IMR-90 (cell line): Measurements from ENCODE around the gene BCL2L11. TPM values are rescaled to one million over a fixed set of nuclear protein-coding genes. Genes with fewer than 3 reads are reported as not detected.

Source experiments
- ATAC-seq: fragments of 200-7000 bp; cut with Tn5 transposase; 2 replicates; pipeline ENCODE4 v1.9.1; 2020; ENCODE audit warnings: low read depth, mild to moderate bottlenecking, moderate library complexity
- BruUV-seq: library from RNA; stranded (reverse); fragments of 400-500 nt; replicated peaks from 2 replicates; lab custom pipeline; 2021; lab: Mats Ljungman, UMichigan
- CTCF ChIA-PET: fragments of 300-600 bp; formaldehyde crosslinking; extraction: SDS; loops from one replicate; lab custom pipeline; 2021; ENCODE audit warnings: antibody characterized with exemption; lab: Yijun Ruan, JAX
- POLR2A ChIA-PET: fragments of 300-600 bp; sonication (Branson Sonifier 250); formaldehyde crosslinking; loops from one replicate; lab custom pipeline; 2022; ENCODE audit warnings: antibody characterized with exemption; ENCODE audit not compliant: unreplicated experiment; lab: Charles Lee
- DNase-seq: peaks from one replicate; pipeline ENCODE4 v3.0.0; 2013
- H2AFZ ChIP-seq: replicated peaks from 2 replicates; pipeline ENCODE3; 2013; ENCODE audit warnings: low read length, mild to moderate bottlenecking; ENCODE audit not compliant: poor library complexity
- H2AK5ac ChIP-seq: 2 replicates; pipeline ENCODE4 v1.6.1; 2013; ENCODE audit warnings: low read depth, low read length, inconsistent platforms
- H2AK9ac ChIP-seq: replicated peaks from 2 replicates; pipeline ENCODE3; 2013; ENCODE audit warnings: mild to moderate bottlenecking, low read depth, low read length, moderate library complexity; ENCODE audit not compliant: poor library complexity
- H2BK120ac ChIP-seq: 2 replicates; pipeline ENCODE4 v1.6.1; 2013; ENCODE audit warnings: low read depth, low read length, inconsistent platforms
- H2BK15ac ChIP-seq: 3 replicates; pipeline ENCODE4 v1.6.1; 2013; ENCODE audit warnings: low read depth, low read length, inconsistent platforms
- H2BK20ac ChIP-seq: 2 replicates; pipeline ENCODE4 v1.6.1; 2013; ENCODE audit warnings: low read depth, mild to moderate bottlenecking, inconsistent platforms, low read length, moderate library complexity
- H2BK5ac ChIP-seq: 2 replicates; pipeline ENCODE4 v1.6.1; 2013; ENCODE audit warnings: mild to moderate bottlenecking, low read depth, low read length, inconsistent platforms; ENCODE audit not compliant: poor library complexity, severe bottlenecking
- H3K14ac ChIP-seq: replicated peaks from 2 replicates; pipeline ENCODE4 v1.6.1; 2013; ENCODE audit warnings: low read depth, low read length, inconsistent platforms
- H3K18ac ChIP-seq: 2 replicates; pipeline ENCODE4 v1.6.1; 2013; ENCODE audit warnings: low read depth, low read length, control low read depth
- H3K23ac ChIP-seq: 2 replicates; pipeline ENCODE4 v1.6.1; 2013; ENCODE audit warnings: low read depth, low read length, inconsistent platforms
- H3K27ac ChIP-seq: 2 replicates; pipeline ENCODE4 v1.5.1; 2013; ENCODE audit warnings: mild to moderate bottlenecking, control low read depth, low read length; ENCODE audit not compliant: insufficient read depth
- H3K27me3 ChIP-seq: 2 replicates; pipeline ENCODE4 v1.6.1; 2013; ENCODE audit warnings: low read length; ENCODE audit not compliant: control insufficient read depth, insufficient read depth
- H3K36me3 ChIP-seq: 2 replicates; pipeline ENCODE4 v1.6.1; 2013; ENCODE audit warnings: low read length, mixed read lengths; ENCODE audit not compliant: control insufficient read depth, insufficient read depth
- H3K4ac ChIP-seq: 2 replicates; pipeline ENCODE4 v1.6.1; 2013; ENCODE audit warnings: low read depth, low read length, inconsistent platforms
- H3K4me1 ChIP-seq: 2 replicates; pipeline ENCODE4 v1.6.1; 2013; ENCODE audit warnings: low read length, mixed read lengths; ENCODE audit not compliant: control insufficient read depth, insufficient read depth
- H3K4me2 ChIP-seq: 2 replicates; pipeline ENCODE4 v1.6.1; 2013; ENCODE audit warnings: low read depth, mild to moderate bottlenecking, control low read depth, low read length, moderate library complexity
- H3K4me3 ChIP-seq: 2 replicates; pipeline ENCODE4 v1.5.1; 2013; ENCODE audit warnings: low read depth, mild to moderate bottlenecking, control low read depth, low read length, moderate library complexity; ENCODE audit not compliant: insufficient read depth
- H3K56ac ChIP-seq: 2 replicates; pipeline ENCODE4 v1.6.1; 2013; ENCODE audit warnings: low read length, inconsistent platforms; ENCODE audit not compliant: insufficient read depth; ENCODE audit errors: extremely low read depth
- H3K79me1 ChIP-seq, 2 experiments: 2 replicates each; pipeline ENCODE4 v1.6.1; 2013; ENCODE audit warnings: low read length in 2 of 2, inconsistent platforms in 1 of 2, low read depth in 1 of 2
- H3K9ac ChIP-seq: 2 replicates; pipeline ENCODE4 v1.6.1; 2013; ENCODE audit warnings: low read depth, low read length, control low read depth
- H3K9me1 ChIP-seq: 2 replicates; pipeline ENCODE4 v1.6.1; 2013; ENCODE audit warnings: low read length, inconsistent platforms; ENCODE audit not compliant: insufficient read depth
- H3K9me3 ChIP-seq: 2 replicates; pipeline ENCODE4 v1.6.1; 2013; ENCODE audit warnings: low read length; ENCODE audit not compliant: control insufficient read depth, insufficient read depth
- H4K20me1 ChIP-seq: 2 replicates; pipeline ENCODE4 v1.6.1; 2013; ENCODE audit warnings: low read length, inconsistent platforms; ENCODE audit not compliant: insufficient read depth
- H4K5ac ChIP-seq: 2 replicates; pipeline ENCODE4 v1.6.1; 2013; ENCODE audit warnings: mild to moderate bottlenecking, low read depth, low read length, control low read depth
- H4K8ac ChIP-seq, 2 experiments: 2 replicates each; pipeline ENCODE4 v1.6.1; 2013; ENCODE audit warnings: low read depth in 2 of 2, low read length in 2 of 2, control low read depth in 1 of 2, inconsistent platforms in 1 of 2
- H4K91ac ChIP-seq: 2 replicates; pipeline ENCODE4 v1.6.1; 2013; ENCODE audit warnings: low read depth, low read length, inconsistent platforms; ENCODE audit not compliant: insufficient read depth
- BHLHE40 ChIP-seq: fragments of 150-350 bp; IDR thresholded peaks from 2 replicates; pipeline ENCODE4 v1.6.1; 2016; ENCODE audit warnings: mild to moderate bottlenecking, low read depth, low read length
- CEBPB ChIP-seq: IDR thresholded peaks from 2 replicates; pipeline ENCODE4 v1.6.1; 2012; ENCODE audit warnings: low read depth, low read length, improper control_type of control experiment
- CHD1 ChIP-seq: IDR thresholded peaks from 2 replicates; pipeline ENCODE4 v1.6.1; 2012; ENCODE audit warnings: low read depth, low read length, improper control_type of control experiment
- ELK1 ChIP-seq: fragments of 150-350 bp; IDR thresholded peaks from 2 replicates; pipeline ENCODE4 v1.6.1; 2016; ENCODE audit warnings: low read depth, mild to moderate bottlenecking, low read length, moderate library complexity, borderline replicate concordance
- FOS ChIP-seq: fragments of 150-350 bp; IDR thresholded peaks from 2 replicates; pipeline ENCODE4 v1.6.1; 2016; ENCODE audit warnings: low read depth, low read length
- MAFK ChIP-seq: IDR thresholded peaks from 2 replicates; pipeline ENCODE4 v1.6.1; 2012; ENCODE audit warnings: low read depth, low read length, improper control_type of control experiment
- MAZ ChIP-seq: IDR thresholded peaks from 2 replicates; pipeline ENCODE4 v1.6.1; 2012; ENCODE audit warnings: low read depth, mild to moderate bottlenecking, low read length, improper control_type of control experiment, moderate library complexity, borderline replicate concordance
- MXI1 ChIP-seq: IDR thresholded peaks from 2 replicates; pipeline ENCODE4 v1.6.1; 2012; ENCODE audit warnings: low read depth, mild to moderate bottlenecking, low read length, moderate library complexity, borderline replicate concordance
- NFE2L2 ChIP-seq: fragments of 150-350 bp; IDR thresholded peaks from 2 replicates; pipeline ENCODE4 v1.6.1; 2016; ENCODE audit warnings: low read depth, mild to moderate bottlenecking, low read length
- POLR2A ChIP-seq: IDR thresholded peaks from 2 replicates; pipeline ENCODE4 v1.6.1; 2012; ENCODE audit warnings: mild to moderate bottlenecking, low read depth, low read length
- RAD21 ChIP-seq: IDR thresholded peaks from 2 replicates; pipeline ENCODE4 v1.6.1; 2012; ENCODE audit warnings: low read length, improper control_type of control experiment
- RCOR1 ChIP-seq: IDR thresholded peaks from 2 replicates; pipeline ENCODE4 v1.6.1; 2012; ENCODE audit warnings: mild to moderate bottlenecking, low read length, improper control_type of control experiment; ENCODE audit not compliant: insufficient replicate concordance
- RFX5 ChIP-seq: IDR thresholded peaks from 2 replicates; pipeline ENCODE4 v1.8.0; 2012; ENCODE audit warnings: low read depth, mild to moderate bottlenecking, low read length, moderate library complexity
- SMC3 ChIP-seq: fragments of 150-350 bp; IDR thresholded peaks from 2 replicates; pipeline ENCODE4 v1.6.1; 2016; ENCODE audit warnings: low read depth, mild to moderate bottlenecking, antibody characterized with exemption, low read length, moderate library complexity
- USF2 ChIP-seq: fragments of 150-350 bp; IDR thresholded peaks from 2 replicates; pipeline ENCODE4 v1.6.1; 2017; ENCODE audit warnings: mild to moderate bottlenecking, antibody characterized with exemption, low read length, low read depth
- WGBS, 2 experiments: methylation state at CpG; one replicate each; pipeline versions ENCODE4 v1.1.5 to v1.1.7; 2013; ENCODE audit warnings: missing lambda C conversion rate in 2 of 2; ENCODE audit not compliant: insufficient read length in 1 of 2; ENCODE audit errors: extremely low coverage in 2 of 2; 5-methylcytosine and 5-hydroxymethylcytosine counted together
- dilution Hi-C: fragments of 300-500 bp; cut with HindIII; formaldehyde crosslinking; loops from one replicate; pipeline ENCODE4 v1.14.3; 2018; ENCODE audit warnings: low sequenced_read_pairs; ENCODE audit not compliant: unreplicated experiment
- in situ Hi-C: fragments of 300-500 bp; cut with MboI; formaldehyde crosslinking; loops from 3 replicates; pipeline ENCODE4 v1.14.3; 2019; ENCODE audit warnings: low sequenced_read_pairs, inconsistent platforms, mixed read lengths
- intact Hi-C: fragments of 100-400 bp; cut with micrococcal nuclease; formaldehyde crosslinking; loops from 2 replicates; pipeline ENCODE4 v1.10.0; 2022
- polyA plus RNA-seq, 3 experiments: library from polyadenylated mRNA; depleted of rRNA; stranded (reverse); fragments of >200 nt; gene quantifications; 2 replicates each; pipeline ENCODE4 v1.2.3, GENCODE V29; 2012; ENCODE audit warnings: low replicate concordance in 1 of 3
- total RNA-seq: library from RNA; depleted of rRNA; stranded (reverse); fragments of >200 nt; gene quantifications from 2 replicates; pipeline ENCODE4 v1.2.3, GENCODE V29; 2012
- TF ChIP-seq, protein P1 (sequence below): conservative IDR thresholded peaks from 2 replicates; pipeline ENCODE4 v1.5.1; 2012; ENCODE audit warnings: mild to moderate bottlenecking, low read depth, low read length, improper control_type of control experiment

BCL2L11 gene
- total and polyA plus RNA-seq, 2 of the 4 experiments (the other 2 are of a cell fraction): 1.1 to 1.7 TPM

GRCh38 chr2:111145951-111146350 is 25.2 kb downstream of the BCL2L11 start:
- POLR2A ChIA-PET: no interaction called here

More at GRCh38 chr2:111145951-111146350, 25.2 kb downstream of the BCL2L11 start:
- Histone ChIP-seq H3K4me1 (no peaks in the 10 kb centered on the region), H3K27me3 (no peaks in the 10 kb centered on the region; the same call in 1 of the 2 replicates), H3K4me2 (no peak overlapping the region), H2BK20ac (no peak overlapping the region), H4K91ac (no peak overlapping the region), H2BK120ac (no peak overlapping the region), H3K23ac (no peak overlapping the region), H3K14ac (no peak overlapping the region), H3K36me3 (peaks cover 2% of the 10 kb centered on the region), H2AK5ac (no peak overlapping the region), H3K4ac (no peak overlapping the region), H3K4me3 (no peak overlapping the region), H4K5ac (no peak overlapping the region), H3K9ac (no peak overlapping the region), H3K56ac (no peak overlapping the region), H3K79me1 (no peaks in the 10 kb centered on the region), H3K27ac (no peak overlapping the region), H3K9me1 (no peaks in the 10 kb centered on the region), H2BK15ac (no peak overlapping the region), H3K18ac (no peak overlapping the region), H4K8ac (no peak overlapping the region), H2AFZ (no peak overlapping the region), H2AK9ac (no peak overlapping the region), H4K20me1 (peaks cover 3% of the 10 kb centered on the region; the same call in 1 of the 2 replicates), H2BK5ac (no peak overlapping the region), H3K9me3 (no peaks in the 10 kb centered on the region)
- intact Hi-C loops (loop anchor here (5.0 kb wide), 1 partner anchor 61 kb away; no protein-coding TSS in a partner anchor), dilution Hi-C loops (no loop called here), in situ Hi-C loops (no loop called here)
- no TSS peak for BruUV-seq
- no CpG with 5 or more reads among the region's 2 CpGs for WGBS, 2 experiments
- ATAC-seq (no peak), DNase-seq (no peak)
- TF ChIP-seq NFE2L2: no peak
- TF ChIP-seq MXI1: no peak
- TF ChIP-seq MAFK: no peak
- TF ChIP-seq, protein P1, sequence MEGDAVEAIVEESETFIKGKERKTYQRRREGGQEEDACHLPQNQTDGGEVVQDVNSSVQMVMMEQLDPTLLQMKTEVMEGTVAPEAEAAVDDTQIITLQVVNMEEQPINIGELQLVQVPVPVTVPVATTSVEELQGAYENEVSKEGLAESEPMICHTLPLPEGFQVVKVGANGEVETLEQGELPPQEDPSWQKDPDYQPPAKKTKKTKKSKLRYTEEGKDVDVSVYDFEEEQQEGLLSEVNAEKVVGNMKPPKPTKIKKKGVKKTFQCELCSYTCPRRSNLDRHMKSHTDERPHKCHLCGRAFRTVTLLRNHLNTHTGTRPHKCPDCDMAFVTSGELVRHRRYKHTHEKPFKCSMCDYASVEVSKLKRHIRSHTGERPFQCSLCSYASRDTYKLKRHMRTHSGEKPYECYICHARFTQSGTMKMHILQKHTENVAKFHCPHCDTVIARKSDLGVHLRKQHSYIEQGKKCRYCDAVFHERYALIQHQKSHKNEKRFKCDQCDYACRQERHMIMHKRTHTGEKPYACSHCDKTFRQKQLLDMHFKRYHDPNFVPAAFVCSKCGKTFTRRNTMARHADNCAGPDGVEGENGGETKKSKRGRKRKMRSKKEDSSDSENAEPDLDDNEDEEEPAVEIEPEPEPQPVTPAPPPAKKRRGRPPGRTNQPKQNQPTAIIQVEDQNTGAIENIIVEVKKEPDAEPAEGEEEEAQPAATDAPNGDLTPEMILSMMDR: no peak
- TF ChIP-seq MAZ: no peak
- TF ChIP-seq RFX5: no peak
- no peak for TF ChIP-seq RCOR1
- no peak for TF ChIP-seq BHLHE40
- TF ChIP-seq RAD21: no peak
- TF ChIP-seq CHD1: no peak
- TF ChIP-seq POLR2A: no peak
- no peak for TF ChIP-seq SMC3
- TF ChIP-seq ELK1: no peak
- TF ChIP-seq CEBPB: no peak
- no peak for TF ChIP-seq FOS
- no peak for TF ChIP-seq USF2
- CTCF ChIA-PET: no interaction called here
